Testis (tissue), 2 donors: ENCODE measurements around the gene NRROS.

Experiments
- POLR2A ChIP-seq: fragments of 450-650 bp; IDR thresholded peaks from one replicate; pipeline ENCODE4 v1.6.1; 2017; ENCODE audit warnings: antibody characterized with exemption, mild to moderate bottlenecking, moderate library complexity
- TF ChIP-seq, protein P1 (sequence below), 3 experiments: fragments of 450-650 bp in 2 of 3; fragments of 200-600 bp in 1 of 3; sonication (generic) in 1 of 3; IDR thresholded peaks; one replicate each; pipeline ENCODE4 v1.5.1; 2016 to 2019; ENCODE audit warnings: antibody characterized with exemption in 3 of 3, mild to moderate bottlenecking in 2 of 3, moderate library complexity in 1 of 3

DNA sequence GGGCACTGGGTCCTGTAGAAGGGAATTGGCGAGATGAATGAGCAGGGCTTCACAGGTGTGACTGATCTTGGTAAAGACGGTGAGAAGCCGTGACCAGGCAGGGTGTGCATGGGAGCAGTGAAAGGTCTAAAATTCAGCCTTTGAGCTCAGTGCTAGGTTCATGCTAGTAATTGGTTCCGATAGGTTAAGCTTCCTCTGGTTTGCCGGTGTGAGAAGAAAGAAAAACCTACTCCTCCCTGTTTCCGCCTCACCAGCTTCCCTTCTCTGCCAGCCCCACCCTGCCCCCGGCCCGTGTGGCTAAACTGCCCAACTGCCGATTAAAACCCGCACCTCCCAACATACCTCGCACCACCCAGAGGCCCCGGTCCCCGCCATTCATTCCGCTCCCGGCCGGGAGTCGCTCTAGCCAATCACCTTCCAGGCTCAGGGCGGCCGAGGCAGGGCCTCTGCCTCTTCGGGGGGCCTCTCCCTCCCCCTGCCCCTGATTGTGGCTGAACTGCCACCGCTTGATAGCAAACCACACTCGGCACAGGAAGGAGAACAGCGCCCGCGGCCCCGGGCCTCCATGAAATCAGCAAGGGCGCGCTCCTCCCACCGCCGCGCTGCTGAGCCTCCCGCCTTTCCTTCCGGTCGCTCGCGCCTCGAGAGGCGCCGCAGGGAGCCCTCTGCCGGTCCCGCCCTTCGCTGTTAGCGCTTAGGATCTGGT lies 7.3 kb upstream of the NRROS start:
- TF ChIP-seq, protein P1, sequence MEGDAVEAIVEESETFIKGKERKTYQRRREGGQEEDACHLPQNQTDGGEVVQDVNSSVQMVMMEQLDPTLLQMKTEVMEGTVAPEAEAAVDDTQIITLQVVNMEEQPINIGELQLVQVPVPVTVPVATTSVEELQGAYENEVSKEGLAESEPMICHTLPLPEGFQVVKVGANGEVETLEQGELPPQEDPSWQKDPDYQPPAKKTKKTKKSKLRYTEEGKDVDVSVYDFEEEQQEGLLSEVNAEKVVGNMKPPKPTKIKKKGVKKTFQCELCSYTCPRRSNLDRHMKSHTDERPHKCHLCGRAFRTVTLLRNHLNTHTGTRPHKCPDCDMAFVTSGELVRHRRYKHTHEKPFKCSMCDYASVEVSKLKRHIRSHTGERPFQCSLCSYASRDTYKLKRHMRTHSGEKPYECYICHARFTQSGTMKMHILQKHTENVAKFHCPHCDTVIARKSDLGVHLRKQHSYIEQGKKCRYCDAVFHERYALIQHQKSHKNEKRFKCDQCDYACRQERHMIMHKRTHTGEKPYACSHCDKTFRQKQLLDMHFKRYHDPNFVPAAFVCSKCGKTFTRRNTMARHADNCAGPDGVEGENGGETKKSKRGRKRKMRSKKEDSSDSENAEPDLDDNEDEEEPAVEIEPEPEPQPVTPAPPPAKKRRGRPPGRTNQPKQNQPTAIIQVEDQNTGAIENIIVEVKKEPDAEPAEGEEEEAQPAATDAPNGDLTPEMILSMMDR (IDR thresholded peaks at IDR 0.05), result no peak
- TF ChIP-seq POLR2A, result no peak
